ENCODE measurements around the gene BRPF1. TPM values are rescaled to one million over a fixed set of nuclear protein-coding genes. Genes with fewer than 3 reads are reported as not detected.

Gene BRPF1
- total RNA-seq, 1 donor from 2014 or later: 27.1 TPM

DNA sequence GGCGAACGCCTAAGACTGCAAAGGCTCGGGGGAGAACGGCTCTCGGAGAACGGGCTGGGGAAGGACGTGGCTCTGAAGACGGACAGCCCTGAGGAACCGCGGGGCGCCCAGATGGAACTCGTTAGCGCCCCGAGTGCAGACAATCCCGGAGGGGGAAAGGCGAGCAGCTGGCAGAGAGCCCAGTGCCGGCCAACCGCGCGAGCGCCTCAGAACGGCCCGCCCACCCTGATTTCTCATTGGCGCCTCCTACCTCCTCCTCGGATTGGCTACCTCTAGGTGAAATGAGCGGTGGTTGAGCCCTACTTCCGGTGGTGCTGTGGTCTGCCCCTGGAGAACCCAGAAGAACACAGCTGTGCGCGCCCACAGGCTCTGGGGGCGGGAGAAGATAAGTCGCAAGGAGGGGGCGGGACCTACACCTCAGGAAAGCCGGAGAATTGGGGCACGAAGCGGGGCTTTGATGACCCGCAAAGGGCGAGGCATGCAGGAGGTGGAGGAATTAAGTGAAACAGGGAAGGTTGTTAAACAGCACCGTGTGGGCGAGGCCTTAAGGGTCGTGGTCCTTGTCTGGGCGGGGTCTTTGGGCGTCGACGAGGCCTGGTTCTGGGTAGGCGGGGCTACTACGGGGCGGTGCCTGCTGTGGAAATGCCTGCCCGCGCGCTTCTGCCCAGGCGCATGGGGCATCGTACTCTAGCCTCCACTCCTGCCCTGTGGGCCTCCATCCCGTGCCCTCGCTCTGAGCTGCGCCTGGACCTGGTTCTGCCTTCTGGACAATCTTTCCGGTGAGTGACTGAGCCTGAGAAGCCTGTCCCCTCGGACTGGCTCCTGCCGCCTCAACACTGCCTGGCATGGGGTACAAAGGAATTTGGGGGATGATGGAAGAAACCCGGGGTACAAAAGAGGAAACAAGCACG lies 18.4 kb downstream of the BRPF1 start, which contains the start of gene OGG1:
Gene OGG1, plus strand, starts transcription at position 308 of the 911 bp plus-strand sequence. Its CDS starts 335 bp downstream, at position 643.
- DNase-seq (ENCODE audit: low spot score in 2 of 2, unreplicated experiment in 2 of 2): peak; percentile 92 to 97
- peak within 1 kb of the TSS; percentile 94 for H3K4me3 Mint-ChIP-seq
- no peak for TF ChIP-seq CTCF (IDR thresholded peaks at IDR 0.05; ENCODE audit: unreplicated experiment)
- no peaks in the 10 kb centered on the region for H3K9me3 Mint-ChIP-seq
- no peaks in the 10 kb centered on the region for H3K27me3 Mint-ChIP-seq (ENCODE audit: low read depth)
- peaks cover 18% of the 10 kb centered on the region for H3K36me3 Mint-ChIP-seq
- H3K27ac Mint-ChIP-seq: peak within 1 kb of the TSS; percentile 97
- peaks cover 22% of the 10 kb centered on the region for H3K4me1 Mint-ChIP-seq

DNA sequence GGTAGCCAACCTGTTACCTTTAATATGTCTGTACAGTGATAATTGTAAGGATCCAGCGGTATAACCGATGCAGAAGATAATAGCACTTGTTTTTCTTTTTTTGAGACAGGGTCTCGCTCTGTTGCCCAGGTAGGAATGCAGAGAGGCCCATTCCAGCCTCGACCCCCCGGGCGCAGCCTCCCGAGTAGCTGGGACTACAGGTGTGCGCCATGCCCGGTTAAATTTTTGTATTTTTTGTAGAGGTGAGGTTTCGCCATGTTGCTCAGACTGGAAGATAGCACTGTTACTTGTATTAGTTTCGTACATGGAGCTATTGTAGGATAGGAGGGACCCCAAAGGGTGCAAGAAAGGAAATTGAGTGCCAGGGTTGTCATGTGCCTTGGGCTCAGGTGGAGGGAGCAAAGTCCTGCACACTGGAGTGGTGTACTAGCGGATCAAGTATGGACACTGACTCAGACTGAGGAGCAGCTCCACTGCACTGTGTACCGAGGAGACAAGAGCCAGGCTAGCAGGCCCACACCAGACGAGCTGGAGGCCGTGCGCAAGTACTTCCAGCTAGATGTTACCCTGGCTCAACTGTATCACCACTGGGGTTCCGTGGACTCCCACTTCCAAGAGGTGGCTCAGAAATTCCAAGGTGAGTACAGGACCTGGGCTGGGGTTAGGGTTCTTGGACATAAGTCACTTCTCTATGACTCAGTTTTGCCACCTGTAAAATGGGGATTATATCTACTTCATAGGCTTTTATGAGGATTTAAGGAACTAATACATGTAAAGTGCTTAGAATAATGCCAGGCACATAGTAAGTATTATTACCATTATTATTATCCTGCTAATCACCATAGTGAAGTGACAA lies 19.2 kb downstream of the BRPF1 start:
- peak overlapping the region; percentile 94 for H3K4me3 Mint-ChIP-seq
- DNase-seq (ENCODE audit: low spot score in 2 of 2, unreplicated experiment in 2 of 2): no peak
- H3K9me3 Mint-ChIP-seq: no peaks in the 10 kb centered on the region
- peaks cover 22% of the 10 kb centered on the region for H3K4me1 Mint-ChIP-seq
- peak overlapping the region; percentile 97 for H3K27ac Mint-ChIP-seq
- no peak for TF ChIP-seq CTCF (IDR thresholded peaks at IDR 0.05; ENCODE audit: unreplicated experiment)
- peaks cover 20% of the 10 kb centered on the region for H3K36me3 Mint-ChIP-seq
- no peaks in the 10 kb centered on the region for H3K27me3 Mint-ChIP-seq (ENCODE audit: low read depth)

DNA sequence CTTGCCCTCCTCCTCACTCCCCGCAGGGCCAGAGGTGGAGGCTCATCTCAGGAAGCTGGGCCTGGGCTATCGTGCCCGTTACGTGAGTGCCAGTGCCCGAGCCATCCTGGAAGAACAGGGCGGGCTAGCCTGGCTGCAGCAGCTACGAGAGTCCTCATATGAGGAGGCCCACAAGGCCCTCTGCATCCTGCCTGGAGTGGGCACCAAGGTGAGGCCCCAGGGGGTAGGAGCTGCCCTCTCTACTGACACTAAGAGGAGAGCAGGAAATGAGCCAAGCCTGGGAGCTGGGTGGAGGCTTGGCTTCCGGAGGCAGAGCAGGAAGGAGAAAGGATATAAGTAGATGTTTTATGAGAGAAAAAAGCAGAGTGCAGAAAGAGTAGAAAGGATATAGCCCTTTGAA lies 23.1 kb downstream of the BRPF1 start:
- TF ChIP-seq CTCF (IDR thresholded peaks at IDR 0.05; ENCODE audit: unreplicated experiment): no peak
- H3K27me3 Mint-ChIP-seq (ENCODE audit: low read depth): no peaks in the 10 kb centered on the region
- peaks cover 14% of the 10 kb centered on the region for H3K4me1 Mint-ChIP-seq
- peak overlapping the region; percentile 55 for H3K27ac Mint-ChIP-seq
- peaks cover 29% of the 10 kb centered on the region for H3K36me3 Mint-ChIP-seq
- DNase-seq (ENCODE audit: low spot score in 2 of 2, unreplicated experiment in 2 of 2): no peak
- no peaks in the 10 kb centered on the region for H3K9me3 Mint-ChIP-seq
- no peak overlapping the region for H3K4me3 Mint-ChIP-seq

GRCh38 chr3:9757427-9757826 lies 25.9 kb downstream of the BRPF1 start:
- Mint-ChIP-seq H3K4me3 (no peak overlapping the region), H3K36me3 (peaks cover 38% of the 10 kb centered on the region), H3K27ac (no peak overlapping the region), H3K27me3 (ENCODE audit: low read depth) (no peaks in the 10 kb centered on the region), H3K9me3 (no peaks in the 10 kb centered on the region), H3K4me1 (no peaks in the 10 kb centered on the region)
- no peak for DNase-seq (ENCODE audit: low spot score in 2 of 2, unreplicated experiment in 2 of 2)
- no peak for TF ChIP-seq CTCF (IDR thresholded peaks at IDR 0.05; ENCODE audit: unreplicated experiment)

DNA sequence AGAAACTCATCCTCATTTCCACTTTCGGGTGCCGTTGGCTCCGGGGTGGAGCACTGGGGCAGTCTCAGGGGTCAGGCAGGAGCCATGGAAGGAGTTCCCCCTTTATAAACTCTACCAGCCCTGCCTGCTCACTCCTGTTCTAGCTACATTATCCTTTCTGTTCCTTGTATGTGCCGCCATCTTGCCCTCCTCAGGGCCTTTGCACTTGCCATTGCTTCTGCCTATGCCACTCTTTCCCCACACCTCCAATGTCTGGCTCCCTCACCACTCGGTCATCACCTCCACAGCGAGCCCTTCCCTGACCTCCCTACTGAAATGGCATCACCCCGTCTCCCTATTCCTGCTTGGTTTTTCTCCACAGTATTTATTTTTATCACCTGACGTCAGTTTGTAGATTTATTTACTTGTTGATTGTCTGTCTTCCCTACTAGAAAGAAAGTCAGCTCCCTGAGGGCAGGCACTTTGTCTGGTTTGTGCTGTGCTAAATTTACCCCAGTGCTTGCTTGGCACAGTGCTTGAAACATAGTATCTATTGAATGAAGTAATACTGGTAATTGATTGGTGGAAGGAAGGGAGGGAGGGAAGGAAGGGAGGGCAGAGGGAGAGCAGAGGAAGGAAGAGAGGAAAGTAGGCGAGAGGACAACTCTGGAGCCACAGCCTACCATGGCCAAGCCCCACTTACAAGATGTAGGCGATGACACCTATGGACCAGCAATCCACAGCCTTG lies 29.4 kb downstream of the BRPF1 start:
- no peak for TF ChIP-seq CTCF (IDR thresholded peaks at IDR 0.05; ENCODE audit: unreplicated experiment)
- Mint-ChIP-seq H3K27ac (no peak overlapping the region), H3K27me3 (ENCODE audit: low read depth) (no peaks in the 10 kb centered on the region), H3K4me1 (no peaks in the 10 kb centered on the region), H3K9me3 (no peaks in the 10 kb centered on the region), H3K36me3 (peaks cover 35% of the 10 kb centered on the region), H3K4me3 (no peak overlapping the region)
- DNase-seq (ENCODE audit: low spot score in 2 of 2, unreplicated experiment in 2 of 2): no peak
